IPS-NIHi11 (cell line): ENCODE data around the gene SLC28A1.
A peak's percentile ranks its signal among the peaks of the same experiment; 100 is the strongest.
"Not testable (repeated sequence)": the region's sequence is repeated elsewhere in the genome, so short reads cannot be mapped to it uniquely, and the experiment has no call there.

Experiments
- DNase-seq: peaks from one replicate; pipeline ENCODE4 v3.0.0; 2012; ENCODE audit warnings: mixed read lengths, low spot score

SLC28A1 gene

DNA sequence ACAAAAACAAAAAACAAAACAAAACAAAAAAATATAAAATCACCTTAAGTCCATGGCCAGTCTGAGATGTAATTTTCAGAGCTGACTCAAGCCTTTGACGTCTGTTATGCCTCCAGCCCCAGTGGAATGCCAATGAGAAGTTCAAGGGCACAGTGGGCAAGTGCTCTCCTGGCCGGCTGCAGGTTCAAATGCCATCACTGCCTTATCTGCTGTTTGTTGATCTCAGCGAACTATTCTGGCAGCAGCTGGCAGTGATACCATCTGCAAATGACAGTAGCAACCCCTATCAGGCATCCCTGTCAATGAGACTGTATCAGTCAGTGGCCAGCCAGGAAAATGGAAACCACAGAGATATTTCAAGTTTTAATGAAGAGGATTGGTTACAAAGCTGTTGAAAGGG, 86.4 kb downstream of the SLC28A1 start:
- DNase-seq, result no peak

GRCh38 chr15:84973492-84974460, 89.3 kb downstream of the SLC28A1 start:
- DNase-seq, result no peak

DNA sequence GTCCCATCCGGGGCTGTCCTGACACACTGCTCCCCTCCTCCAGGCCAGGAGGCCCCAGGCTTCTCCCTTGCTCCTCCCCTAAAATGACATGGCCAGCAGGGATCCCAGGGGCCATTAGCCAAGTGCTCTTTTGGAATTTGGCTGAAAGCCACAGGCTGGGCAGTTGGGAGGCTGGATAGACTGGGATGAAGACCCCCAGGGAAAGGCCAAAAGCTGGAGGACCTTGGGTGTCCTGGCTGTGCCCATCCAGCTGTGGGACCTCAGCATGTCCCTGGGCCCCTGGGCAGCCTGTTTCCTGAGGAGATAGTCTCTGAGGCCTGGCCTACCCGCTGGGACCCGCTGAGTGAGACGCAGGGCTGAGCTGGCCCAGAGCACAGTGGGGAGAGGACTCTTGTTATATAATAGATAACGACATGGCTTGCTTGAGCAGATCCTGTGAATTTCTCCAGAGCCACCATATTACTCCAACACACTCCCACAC, 91.4 kb downstream of the SLC28A1 start:
- no peak for DNase-seq

DNA sequence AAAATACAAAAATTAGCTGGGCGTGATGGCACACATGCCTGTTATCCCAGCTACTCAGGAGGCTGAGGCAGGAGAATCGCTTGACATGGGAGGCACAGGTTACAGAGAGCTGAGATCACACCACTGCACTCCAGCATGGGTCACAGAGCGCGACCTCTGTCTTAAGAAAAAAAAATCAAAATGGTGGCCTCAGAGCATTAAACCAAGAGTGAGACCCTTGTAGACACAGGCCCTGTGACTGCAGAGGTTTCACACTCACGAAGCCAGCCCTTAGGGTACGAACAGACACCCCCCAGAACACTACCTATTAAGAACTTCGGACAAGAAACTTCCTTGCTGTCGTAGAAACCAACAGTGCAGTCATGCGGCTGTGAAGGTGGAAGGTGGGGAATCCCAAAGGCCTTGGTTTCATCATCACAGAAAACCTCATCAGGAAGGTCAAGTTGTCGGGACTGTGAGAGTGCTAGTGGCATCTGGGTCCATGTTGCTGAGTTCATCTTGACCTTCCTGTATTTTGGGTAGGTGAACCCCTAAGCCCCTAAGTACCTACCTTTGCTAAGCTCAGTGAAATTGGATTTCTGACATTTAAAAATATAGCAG, 92.4 kb downstream of the SLC28A1 start:
- DNase-seq, result no peak

- peak; percentile 53 for DNase-seq
Measured at GRCh38 chr15:84979651-84980050, 95.2 kb downstream of the SLC28A1 start.

DNA sequence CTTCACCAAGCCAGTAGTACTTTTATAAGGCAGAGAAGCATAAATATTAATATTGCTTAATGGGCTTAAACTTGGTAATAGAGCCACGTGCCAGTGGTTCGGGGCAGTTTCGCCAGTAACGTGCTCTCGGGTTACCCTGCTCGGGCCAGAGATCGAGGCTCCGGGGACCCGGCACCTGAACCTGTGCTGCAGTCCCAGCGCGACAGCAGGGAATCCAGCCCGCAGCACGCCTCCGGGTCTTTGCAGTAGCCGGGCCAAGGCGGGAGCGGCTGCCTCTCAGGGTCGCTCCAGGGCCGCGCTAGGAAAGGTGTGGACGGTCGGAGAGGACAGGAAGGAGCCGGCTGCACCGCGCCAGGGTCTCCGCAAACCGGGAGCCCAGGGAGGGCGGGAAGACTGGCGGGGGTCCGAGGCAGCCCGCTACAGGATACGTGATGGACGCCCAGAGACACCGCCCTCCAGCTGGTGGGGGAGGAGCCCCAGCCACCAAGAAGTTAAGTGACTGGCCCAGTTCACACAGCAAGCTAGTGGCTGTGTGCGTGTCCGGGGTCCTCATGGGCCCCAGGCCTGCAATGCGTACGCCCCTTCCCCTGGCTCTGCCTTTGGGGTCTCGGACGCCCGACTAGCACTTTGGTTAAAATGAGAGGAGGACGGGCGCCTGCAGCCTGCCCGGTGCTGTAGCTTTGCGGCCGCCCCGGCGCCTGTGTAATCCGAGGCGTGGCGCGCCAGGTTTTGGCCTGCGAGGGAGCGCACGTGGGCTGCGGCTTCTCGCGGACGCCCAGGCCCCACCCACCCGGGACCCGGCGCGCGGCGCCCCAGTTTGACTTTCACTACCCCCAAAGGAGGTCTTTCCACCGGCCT, 96.0 kb downstream of the SLC28A1 start:
- peak; percentile 91 for DNase-seq

DNA sequence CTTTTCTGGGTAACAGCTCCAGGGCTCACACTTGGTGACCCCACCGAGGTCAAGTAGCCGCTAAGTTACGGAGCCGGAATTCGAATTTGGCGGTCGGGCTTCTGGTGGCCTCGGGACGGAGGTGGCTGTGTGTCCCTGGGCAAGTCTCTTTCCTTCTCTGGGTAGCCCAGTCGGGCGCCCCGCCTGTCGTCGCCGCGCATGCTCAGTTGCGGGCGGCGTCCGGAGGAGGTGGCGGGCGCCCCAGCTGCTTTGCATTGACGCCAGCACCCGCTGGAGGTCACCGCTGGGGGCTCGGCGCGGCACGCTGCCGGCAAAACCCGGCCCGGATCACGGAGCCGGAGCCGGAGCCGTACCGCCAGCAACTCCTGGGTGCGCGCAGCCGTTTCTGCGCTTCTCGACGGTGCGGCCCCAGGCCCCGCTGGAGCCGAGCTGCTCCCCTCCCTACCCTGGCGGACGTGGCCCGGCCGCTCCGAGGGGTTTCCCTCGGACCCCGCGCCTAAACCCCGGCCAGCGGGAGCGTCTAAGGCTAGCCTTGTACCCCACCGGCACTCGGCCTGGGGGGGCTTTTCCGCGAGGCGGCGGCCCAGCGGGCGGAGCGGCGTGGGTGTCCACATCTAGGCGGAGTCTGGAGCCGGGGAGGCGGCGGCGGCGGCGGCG, 96.7 kb downstream of the SLC28A1 start:
- DNase-seq, result peak; percentile 96

DNA sequence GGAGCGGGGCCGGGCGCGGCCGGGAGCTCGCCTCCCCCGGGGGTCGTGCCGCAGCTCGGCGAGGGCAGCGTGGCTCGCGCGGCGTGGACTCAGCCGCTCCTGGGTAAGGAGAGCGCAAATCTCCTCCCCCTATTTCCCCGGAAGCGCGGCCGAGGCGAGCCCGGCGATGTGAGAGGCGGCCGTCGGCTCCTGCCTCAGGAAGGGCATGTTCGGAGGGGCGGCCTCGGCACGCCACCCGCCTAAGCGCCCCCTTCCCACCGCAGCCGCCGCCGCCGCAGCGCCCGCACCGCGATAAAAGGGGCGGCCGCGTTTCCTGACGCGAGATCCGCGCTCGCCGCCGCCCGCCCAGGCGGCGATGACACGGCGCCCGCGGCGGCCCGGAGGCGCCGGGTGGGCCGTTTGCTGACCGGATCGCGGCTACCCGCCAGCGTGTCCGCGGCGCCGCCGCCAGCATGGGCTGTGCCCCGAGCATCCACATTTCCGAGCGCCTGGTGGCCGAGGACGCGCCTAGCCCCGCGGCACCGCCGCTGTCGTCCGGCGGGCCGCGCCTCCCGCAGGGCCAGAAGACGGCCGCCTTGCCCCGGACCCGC, 97.3 kb downstream of the SLC28A1 start, which contains the start of gene PDE8A:
Gene PDE8A (plus strand): TSS at position 146 of the 590 bp plus-strand sequence. CDS start 307 bp downstream, at position 453.
- DNase-seq, result peak; percentile 58

DNA sequence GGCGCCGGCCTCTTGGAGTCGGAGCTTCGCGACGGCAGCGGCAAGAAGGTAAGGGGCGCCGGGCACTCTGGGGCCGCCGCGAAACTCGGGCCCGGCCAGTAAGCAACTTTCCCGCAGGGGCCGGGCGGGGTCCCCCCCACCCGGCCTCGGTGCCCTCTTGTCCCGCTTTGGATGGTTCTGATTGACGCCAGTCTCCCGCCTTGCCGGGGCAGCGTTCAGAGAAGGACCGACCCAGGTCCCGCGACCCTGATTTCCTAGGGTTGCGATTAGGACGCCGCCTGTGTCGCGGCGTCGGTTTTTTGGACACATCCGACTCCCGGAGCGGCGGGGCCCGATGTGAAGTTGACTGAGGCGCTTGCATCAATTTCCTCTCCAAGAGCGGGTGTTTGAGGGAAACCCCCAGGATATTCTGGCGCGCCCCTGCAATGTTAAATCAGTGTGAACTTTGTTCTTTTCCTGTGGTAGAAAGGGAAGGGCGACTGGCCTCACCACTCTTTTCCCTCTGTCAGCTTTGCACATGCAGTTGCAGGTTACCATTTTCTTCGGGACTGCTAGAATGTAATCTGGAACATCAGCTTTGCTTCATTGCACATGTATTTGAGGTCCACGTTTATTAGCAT, 97.9 kb downstream of the SLC28A1 start:
- DNase-seq, result no peak

DNA sequence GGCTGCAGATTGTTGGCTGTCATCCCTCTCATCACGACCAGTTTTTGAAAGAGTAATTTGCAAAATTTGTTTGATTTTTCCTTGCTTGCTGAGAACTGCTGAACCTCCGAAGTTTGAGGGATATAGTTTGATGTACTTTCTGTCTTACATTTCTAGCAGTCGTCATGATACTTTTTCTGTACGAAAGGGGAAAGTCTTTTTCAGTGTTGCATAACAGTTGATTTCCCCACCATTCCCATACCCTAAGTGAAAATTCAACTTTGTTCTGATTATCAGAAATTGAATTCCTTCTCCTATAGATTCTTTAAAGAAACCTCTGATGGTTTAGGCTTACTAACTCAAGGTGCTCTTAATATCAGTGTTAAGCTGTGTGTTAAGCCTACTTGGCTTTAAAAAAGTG, 98.8 kb downstream of the SLC28A1 start:
- no peak for DNase-seq

DNA sequence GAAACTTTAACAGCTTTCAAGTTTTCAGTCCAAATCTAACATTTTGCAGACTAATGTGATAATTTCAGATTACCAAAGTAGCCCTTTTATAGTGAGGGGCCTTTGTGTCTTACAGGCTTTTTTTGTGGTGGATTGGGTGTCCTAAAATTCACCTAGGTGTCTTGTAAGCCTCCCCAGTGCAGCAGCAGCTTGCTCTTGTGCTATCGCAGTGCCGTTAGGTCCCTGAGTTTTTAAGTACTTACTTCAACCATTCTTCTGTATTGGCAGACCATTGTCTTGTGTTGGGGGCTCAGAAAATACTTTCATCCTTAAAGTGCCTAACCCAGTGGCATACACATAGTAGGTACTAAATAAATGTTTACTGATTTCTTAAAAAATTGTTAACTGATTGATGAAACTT, 99.2 kb downstream of the SLC28A1 start:
- no peak for DNase-seq

- DNase-seq, result no peak
Measured at GRCh38 chr15:84985158-84985557, 100.7 kb downstream of the SLC28A1 start.

DNA sequence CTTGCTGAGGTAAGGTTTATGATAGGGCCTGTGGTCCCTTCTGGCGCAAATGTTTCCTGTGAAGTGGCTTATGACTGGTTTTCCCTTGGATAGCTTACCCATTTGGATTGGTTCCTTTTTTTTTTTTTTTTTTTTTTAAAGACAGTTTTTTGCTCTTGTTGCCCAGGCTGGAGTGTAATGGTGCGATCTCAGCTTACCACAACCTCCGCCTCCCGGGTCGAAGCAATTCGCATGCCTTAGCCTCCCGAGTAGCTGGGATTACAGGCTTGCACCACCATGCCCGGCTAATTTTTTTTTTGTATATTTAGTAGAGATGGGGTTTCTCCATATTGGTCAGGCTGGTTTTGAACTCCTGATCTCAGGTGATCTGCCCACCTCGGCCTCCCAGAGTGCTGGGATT, 102.9 kb downstream of the SLC28A1 start:
- DNase-seq, result not testable (repeated sequence)

GRCh38 chr15:84987949-84988624, 103.6 kb downstream of the SLC28A1 start:
- no peak for DNase-seq

DNA sequence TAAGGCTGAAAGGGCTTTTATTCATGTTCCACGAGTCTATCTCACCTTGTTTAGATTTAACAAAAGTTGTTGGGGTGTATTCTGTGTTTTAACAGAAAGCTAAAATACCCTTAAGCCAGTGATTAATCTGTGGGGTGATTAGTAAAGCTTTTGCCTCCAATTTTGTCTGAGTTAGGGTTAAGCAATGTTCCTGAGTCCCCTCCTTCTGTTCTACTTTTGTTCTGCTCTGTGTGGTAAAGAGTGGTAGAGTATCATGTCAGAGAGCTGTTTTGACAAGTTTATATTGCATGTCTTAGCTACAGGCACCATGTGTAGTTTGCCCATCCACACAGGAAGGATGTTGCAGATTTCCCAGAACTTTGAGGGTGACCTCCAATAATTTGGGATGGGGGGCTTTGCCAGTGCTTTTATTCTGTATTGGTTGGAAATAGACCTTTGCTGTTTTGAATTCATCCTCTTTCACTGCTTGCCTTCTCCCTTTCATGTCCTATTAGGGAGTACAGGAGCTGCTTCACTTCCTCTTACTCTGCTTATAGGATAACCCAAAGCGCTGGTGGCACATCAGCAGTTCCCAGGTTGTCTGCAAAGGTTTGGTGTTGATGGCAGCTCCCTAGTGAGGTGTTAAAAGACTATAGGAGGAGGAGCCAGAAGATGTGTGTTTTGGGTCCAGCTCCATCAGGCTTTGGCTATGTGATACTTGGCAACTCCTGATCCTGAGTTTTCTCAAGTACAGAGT, 104.6 kb downstream of the SLC28A1 start:
- DNase-seq, result no peak

DNA sequence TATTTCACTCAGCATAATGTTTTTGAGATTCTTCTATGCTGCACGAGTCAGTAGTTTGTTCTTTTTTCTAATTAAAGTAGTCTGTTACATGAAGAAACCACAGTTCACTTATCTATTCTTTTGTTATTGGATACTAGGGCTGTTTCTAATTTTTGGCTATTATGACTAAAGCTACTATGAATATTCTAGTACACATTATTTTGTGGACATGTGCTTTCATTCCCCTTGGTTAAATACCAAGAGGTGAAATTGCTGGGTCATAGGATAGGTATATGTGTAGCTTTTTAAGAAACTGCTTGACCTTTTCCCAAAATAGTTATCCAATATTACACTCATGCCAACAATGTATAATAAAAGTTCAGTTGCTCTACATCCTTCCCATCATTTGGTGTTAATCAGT, 106.0 kb downstream of the SLC28A1 start:
- no peak for DNase-seq

DNA sequence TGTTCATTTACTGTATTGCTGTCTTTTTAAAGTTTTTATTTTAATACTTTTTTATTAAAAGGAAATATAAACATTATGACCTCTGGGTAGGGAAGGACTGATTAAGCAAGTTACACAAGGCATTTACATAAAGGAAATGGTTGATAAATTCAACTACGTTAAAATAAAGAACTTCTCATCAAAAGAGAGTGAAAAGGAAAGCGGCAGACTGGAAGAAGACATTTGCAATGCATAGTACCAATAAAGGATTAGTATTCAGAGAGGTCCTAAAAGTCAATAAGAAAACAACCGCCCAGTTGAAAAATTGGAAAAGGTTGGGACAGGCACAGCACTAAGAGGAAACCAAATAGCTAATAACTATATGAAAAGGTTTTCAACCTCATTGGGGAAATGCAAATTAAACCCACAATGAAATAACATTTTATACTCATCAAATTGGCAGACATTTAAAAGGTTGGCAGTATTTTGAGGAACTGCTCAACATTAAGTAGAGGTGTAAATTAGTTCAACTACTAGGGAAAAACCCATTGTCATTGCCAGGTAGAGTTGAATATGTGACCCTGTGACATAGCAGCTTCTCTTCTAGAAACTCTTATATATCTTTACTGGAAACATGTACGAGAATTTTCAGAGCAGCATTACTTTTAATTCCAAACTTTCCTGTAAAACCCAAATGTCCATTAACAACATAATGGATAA, 106.7 kb downstream of the SLC28A1 start:
- no peak for DNase-seq

GRCh38 chr15:84992157-84992944, 107.9 kb downstream of the SLC28A1 start:
- no peak for DNase-seq
